GM12801 (cell line): ENCODE data around the gene BANP.

Experiments
- CTCF ChIP-seq: IDR thresholded peaks from one replicate; pipeline ENCODE4 v1.5.1; 2011; ENCODE audit warnings: control low read depth; ENCODE audit not compliant: insufficient read length; ENCODE audit errors: extremely low read depth

The BANP gene

GRCh38 chr16:88047462-88047861 is 96.2 kb downstream of the BANP start:
- no peak for TF ChIP-seq CTCF

- TF ChIP-seq CTCF, result no peak
Observed at GRCh38 chr16:88048985-88049384, 97.8 kb downstream of the BANP start.

- TF ChIP-seq CTCF, result no peak
Observed at GRCh38 chr16:88049561-88050545, 98.6 kb downstream of the BANP start.

- no peak for TF ChIP-seq CTCF
Observed at GRCh38 chr16:88050952-88051660, 99.9 kb downstream of the BANP start.

- no peak for TF ChIP-seq CTCF
Observed at GRCh38 chr16:88052661-88053060, 101.4 kb downstream of the BANP start.

- no peak for TF ChIP-seq CTCF
Observed at GRCh38 chr16:88055356-88055755, 104.1 kb downstream of the BANP start.

GRCh38 chr16:88056212-88056611 is 105.0 kb downstream of the BANP start:
- TF ChIP-seq CTCF, result no peak
